Ammon's horn (tissue), 1 donor: ENCODE results near the gene MAMSTR.
A peak's percentile ranks its signal among the peaks of the same experiment; 100 is the strongest.
"Not testable (repeated sequence)": the region's sequence is repeated elsewhere in the genome, so short reads cannot be mapped to it uniquely, and the experiment has no call there.

Experiments
- DNase-seq: peaks from one replicate; pipeline ENCODE4 v3.0.0-alpha.2; 2016; ENCODE audit warnings: low spot score

Gene MAMSTR

GRCh38 chr19:48687776-48688175, 31.7 kb downstream of the MAMSTR start:
- DNase-seq, result no peak

GRCh38 chr19:48686637-48687036, 32.9 kb downstream of the MAMSTR start:
- DNase-seq, result not testable (repeated sequence)

GRCh38 chr19:48686088-48686487, 33.4 kb downstream of the MAMSTR start:
- peak; percentile 42 for DNase-seq

GRCh38 chr19:48685583-48685982, 33.9 kb downstream of the MAMSTR start:
- no peak for DNase-seq

- DNase-seq, result peak; percentile 82
Measured at GRCh38 chr19:48683349-48683748, 36.2 kb downstream of the MAMSTR start.

GRCh38 chr19:48681127-48681470, 38.4 kb downstream of the MAMSTR start:
- DNase-seq, result peak; percentile 76

GRCh38 chr19:48680436-48681126, 38.9 kb downstream of the MAMSTR start:
- no peak for DNase-seq

GRCh38 chr19:48680006-48680405, 39.5 kb downstream of the MAMSTR start:
- DNase-seq, result not testable (repeated sequence)

GRCh38 chr19:48678201-48678600, 41.3 kb downstream of the MAMSTR start:
- no peak for DNase-seq

- DNase-seq, result no peak
Measured at GRCh38 chr19:48676887-48677286, 42.6 kb downstream of the MAMSTR start.

- no peak for DNase-seq
Measured at GRCh38 chr19:48676487-48676886, 43.0 kb downstream of the MAMSTR start.

- peak; percentile 94 for DNase-seq
Measured at GRCh38 chr19:48674921-48675824, 44.4 kb downstream of the MAMSTR start.

GRCh38 chr19:48674216-48674809, 45.2 kb downstream of the MAMSTR start:
- no peak for DNase-seq

- no peak for DNase-seq
Measured at GRCh38 chr19:48673436-48674100, 46.0 kb downstream of the MAMSTR start.

- DNase-seq, result no peak
Measured at GRCh38 chr19:48672994-48673393, 46.5 kb downstream of the MAMSTR start, which contains the start of gene NTN5. NTN5 (minus strand) TSS chr19:48673017; CDS start chr19:48670986, 2,031 bp downstream.

- DNase-seq, result no peak
Measured at GRCh38 chr19:48671446-48671995, 48.0 kb downstream of the MAMSTR start.

- DNase-seq, result no peak
Measured at GRCh38 chr19:48670699-48671445, 48.7 kb downstream of the MAMSTR start.

- DNase-seq, result no peak
Measured at GRCh38 chr19:48669903-48670668, 49.4 kb downstream of the MAMSTR start.

- no peak for DNase-seq
Measured at GRCh38 chr19:48668761-48669160, 50.8 kb downstream of the MAMSTR start.

GRCh38 chr19:48668332-48668731, 51.2 kb downstream of the MAMSTR start:
- no peak for DNase-seq
